ENCODE results near the gene CADM1.

Gene CADM1

DNA sequence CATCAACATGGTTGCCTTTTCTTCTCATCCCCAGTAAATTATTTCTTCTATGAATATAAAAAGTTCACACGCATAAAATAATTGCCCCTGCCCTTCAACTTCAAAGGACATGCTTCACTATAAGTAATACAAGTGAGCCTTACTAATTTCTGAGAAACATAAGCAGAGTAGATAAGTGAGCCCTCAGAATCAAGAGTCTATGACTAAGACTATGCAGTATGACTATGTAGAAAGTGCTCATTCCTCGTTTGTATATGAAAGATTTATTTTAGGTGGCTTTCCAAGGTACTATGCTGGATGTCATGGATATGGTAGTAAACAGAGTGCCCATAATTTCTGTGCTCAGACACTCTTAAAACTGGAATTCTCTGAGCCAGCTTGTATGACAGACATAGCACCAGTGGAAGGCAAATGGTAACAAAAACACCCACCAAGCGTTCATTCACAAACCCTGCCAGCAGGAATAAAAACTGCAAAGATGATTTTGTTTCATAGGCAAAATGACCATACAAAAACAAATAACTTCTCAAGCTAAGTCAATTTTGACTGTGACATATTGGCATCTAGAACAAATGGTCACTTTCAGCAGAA, 189.8 kb downstream of the CADM1 start:
- DNase-seq (ENCODE audit: low read depth), result no peak

DNA sequence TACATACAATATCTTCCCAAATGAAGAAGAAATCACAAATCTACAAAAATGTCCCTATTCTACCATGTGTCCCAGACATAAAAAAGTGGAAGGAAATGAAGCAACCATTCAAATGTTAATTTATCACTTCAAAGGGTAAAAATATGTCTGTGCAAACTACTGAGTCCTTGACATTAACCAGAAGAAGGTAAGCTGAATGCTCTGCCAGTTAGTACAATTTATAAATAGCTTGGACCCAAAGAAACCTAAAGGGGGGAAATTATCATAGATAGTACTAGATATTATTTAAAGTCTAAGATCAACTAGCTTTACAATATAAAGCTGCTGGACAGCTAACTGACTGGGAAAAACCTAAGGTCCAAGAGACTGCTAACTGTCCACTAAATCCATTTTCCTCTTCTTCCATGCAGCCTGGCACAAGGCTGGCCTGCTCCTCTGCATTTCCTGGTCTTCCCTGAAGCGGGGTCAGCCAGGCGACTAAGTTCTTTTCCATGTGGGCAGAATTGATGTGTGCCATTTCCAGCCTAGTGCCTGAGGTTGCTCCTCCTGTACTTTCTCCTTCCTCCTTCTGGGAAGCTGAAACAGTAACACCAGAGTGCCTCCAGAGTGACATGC, 190.9 kb downstream of the CADM1 start:
- no peak for DNase-seq (ENCODE audit: low read depth)

DNA sequence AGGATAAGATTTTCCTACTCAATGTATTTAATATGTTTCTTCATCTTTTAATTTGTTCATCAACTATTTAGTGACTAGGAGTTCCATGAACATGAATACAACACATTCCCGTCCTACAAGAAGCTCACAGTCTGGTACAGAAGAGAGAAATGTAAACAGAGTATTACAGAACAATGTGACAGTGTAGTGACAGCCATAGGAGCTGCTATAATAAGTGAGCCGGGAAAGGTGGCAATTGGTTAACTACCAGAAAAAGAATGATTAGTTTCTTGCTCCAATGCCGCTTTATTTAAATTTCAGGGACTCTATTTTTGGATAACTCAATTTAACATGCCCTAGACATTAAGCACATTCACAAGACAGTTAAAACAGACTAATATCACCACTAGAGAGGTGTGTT, 192.3 kb downstream of the CADM1 start:
- DNase-seq (ENCODE audit: low read depth), result no peak

DNA sequence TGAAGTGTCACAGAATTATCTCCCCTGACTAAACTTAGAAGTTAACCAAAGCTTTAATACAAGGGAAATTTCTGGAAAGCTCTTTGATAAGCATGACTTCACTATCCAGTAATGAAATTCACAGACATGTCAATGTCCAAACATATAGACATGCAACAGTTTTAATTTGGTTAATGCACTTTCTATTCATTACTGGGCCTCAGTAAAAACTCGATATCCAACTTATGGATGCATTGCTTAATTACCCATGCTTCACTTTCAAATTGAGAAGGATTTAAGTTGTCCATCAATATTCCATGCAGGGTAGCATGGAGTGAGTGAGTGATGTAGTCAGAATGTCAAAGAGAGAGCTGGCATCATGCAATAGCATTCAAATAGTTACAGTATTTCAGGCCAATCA, 197.5 kb downstream of the CADM1 start:
- no peak for DNase-seq (ENCODE audit: low read depth)

DNA sequence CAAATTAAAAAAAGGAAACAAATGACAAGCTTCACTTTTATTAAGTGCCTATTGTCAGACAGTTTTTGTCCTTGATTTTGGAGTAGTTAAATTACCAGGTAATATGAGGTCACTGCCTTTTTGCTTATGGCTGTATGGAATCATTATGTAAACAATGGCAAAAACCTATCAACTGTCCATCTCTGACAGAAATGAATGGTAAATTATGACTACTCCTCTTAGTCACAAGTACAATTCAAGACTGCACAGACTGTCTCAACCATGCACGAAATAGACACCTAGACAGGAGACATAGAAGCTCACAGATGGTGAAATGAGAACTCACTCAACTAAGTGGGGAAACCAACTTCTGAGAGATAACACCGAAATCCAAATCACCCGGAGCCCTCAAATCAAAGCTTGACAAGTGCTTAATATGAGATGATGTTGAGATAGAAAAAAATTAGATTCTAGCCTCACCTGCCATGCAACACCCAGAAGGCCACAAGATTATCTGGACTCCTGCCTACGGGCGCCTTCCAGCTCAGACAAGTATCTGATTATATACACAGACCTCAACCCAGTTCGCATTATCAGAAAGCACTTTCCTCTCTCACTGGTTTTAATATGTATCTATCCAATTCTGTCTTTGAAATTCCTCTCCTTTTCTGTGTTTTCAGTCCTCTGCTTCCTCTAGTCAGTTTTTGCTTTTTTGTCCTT, 199.3 kb downstream of the CADM1 start:
- DNase-seq (ENCODE audit: low read depth), result no peak

DNA sequence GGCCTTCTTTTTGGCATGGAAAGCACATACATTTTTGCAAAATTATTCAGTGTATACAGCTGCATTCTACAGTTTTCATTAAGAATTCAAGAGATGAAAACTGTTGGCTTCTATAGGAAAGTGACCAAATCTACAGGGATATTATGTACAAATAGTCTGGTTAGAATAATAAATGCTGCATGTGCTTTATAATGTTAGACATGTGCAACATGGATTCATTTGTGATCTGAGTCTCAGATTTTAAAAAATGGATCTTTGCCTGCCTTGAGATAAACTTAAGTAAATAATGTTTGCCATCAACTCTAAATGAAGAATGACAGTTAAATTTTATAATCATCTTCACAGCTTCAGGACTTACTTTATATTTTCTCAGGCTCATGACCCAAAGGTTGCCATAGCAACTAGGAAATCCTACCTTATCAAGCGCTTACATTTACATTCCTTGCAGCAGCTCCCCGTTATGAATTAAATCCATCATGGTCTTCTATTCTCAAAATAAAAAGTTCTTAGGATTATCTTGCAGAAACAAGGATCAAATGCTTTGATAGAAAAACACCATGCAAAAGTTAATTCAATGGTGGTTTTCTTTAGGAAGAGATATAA, 200.2 kb downstream of the CADM1 start:
- DNase-seq (ENCODE audit: low read depth), result no peak

DNA sequence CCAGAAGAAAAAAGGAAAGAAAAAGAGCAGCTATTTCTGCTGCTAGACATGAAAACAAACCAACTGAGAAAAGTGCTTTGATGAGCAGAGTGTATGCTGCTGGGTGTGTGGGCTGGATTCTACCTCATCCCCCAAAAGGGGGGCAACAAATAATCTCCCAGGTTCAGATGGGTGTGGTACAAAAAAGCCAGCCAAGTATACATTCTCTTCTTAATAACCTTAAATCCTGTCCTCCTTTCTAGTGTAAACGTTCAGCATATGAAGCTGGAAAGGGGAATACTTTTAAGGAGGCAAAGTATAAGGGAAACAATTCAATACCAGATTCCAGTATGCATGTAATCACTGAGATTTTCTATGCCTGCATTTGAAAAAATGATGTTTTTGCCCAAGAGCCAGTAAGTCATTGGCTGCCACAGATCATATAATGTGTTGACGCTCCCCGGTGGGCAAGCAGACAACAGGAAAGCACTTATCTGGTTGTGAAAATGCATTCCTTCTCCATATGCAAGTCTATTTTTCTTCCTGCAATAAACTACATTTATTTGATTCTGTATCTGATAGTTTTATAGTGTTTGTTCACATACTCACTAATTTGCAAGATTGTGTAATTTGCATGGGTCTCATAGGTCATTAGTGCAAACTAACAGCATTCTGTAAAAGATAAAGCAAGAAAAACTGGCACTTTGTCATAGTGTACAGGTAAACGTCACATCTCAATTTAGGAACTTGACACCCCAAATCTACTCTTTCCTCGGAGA, 201.1 kb downstream of the CADM1 start:
- no peak for DNase-seq (ENCODE audit: low read depth)

DNA sequence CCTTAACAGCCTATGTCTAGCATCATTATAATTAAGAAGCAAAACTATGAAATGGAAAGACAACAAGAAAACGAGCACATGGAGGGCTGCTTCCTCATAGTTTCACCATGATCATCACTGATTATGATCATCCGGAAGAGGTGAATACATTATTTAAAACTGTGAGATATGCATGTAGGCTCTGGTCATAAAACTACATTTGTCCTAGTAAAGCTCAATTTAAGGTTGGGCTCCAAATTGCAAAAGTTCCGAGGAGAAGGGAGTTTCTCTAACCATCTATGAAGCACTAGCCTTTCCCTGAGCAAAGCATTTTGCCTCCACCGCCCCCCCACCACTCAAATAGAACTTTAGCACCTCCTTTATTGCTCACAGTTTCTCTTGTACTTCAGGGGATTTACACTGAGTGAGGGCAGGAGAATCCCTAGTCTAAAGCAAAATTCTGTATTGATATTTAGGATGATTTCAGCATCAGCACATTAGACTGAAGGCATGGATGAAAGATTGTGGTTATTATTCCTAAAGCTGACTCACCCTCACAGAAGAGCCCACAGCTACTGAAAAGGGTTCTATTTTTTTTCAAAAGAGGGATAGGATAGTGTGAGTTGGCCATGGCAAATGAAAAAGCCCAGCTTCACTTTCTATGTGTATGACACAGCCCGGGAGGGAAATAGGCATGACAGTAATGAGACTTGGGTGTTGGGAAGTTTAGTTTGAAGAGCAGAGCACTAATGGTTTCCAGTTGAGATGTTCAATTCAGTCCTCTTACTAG, 203.4 kb downstream of the CADM1 start:
- DNase-seq (ENCODE audit: low read depth), result no peak

DNA sequence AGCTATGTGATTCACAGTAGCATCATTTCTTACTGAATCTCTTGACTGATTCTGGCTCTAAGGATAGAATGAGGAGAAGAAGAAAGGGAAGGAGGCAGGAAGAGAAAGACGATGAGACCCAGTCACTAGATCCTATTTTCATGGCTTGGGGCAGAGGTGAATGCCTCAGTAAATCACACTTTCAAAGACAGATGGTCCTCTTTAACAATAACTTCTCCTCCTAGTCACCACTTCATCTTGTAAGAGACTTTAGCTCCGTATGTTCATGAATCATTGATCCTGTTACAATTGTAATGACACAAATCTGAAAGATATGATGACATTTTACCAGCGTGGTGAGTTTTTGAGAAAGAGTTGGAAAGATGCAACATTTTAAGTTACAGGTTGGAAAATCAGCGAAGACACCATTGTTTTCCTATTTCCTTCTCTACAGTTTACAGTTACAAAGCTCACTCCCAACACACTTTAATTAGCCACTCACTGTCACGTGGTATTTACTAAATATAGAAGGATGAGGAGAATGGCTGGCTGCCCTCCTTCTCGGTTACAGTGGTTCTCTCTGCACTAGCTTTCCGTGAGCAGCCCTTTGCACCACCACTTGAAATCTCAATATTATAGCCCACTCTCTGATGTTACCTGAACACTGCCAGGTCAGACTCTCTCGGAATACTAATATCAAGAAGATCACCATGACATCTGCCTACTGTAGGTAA, 205.8 kb downstream of the CADM1 start:
- DNase-seq (ENCODE audit: low read depth), result no peak

DNA sequence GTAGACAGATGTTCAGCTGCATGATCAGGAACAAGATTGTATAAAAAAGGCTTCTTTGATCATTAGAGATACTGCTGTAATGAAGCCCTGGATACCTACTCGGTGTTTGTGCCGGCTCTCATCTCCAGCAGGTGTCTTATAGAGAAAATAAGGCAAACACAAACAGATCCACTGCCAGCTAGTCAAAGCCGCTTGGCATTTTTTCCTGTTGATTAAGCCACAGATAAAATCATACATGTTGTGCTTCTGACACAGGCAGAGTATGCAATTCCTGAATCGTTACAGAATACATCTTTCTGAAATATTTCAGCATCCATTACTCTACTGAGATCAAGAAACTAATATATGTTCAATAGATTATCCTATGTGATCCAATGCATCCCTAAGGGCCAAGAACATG, 206.9 kb downstream of the CADM1 start:
- no peak for DNase-seq (ENCODE audit: low read depth)

DNA sequence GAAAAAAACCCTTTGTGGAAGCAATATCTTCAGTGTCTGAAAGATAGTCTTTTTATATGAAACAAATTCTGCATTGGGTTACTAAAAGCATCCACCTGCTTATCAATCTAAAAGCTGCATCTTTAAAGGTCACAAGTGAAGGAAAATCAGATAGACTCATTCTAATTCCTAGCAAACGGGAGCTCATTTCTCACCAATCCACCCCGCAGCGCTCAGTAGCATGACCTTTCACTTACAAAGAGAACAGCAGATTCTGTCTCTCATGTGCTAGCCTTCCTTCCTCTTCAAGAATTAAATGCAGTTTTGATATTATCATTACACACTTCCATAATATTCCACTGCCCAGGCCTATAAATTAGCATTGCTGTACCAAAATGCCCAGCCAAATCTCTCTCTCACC, 212.9 kb downstream of the CADM1 start:
- DNase-seq (ENCODE audit: low read depth), result no peak

DNA sequence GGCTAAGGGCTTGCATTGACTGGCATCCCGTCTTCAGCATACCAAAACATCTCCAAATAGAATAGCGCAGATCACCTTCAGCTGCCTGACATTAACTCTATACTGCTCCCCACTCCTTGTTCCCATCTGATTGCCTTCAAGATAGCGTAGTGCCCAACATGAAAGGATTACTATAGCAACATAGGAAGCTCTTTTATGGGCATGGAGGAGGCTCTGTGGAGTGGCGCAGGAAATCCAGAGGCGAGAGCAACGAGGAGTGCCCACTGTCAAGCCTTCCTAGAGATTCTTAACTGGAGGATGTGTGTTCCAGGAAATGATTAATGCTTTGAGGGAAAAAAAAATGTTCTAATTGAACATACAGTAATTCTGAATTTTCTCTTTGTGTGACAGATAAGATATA, 213.3 kb downstream of the CADM1 start:
- no peak for DNase-seq (ENCODE audit: low read depth)

DNA sequence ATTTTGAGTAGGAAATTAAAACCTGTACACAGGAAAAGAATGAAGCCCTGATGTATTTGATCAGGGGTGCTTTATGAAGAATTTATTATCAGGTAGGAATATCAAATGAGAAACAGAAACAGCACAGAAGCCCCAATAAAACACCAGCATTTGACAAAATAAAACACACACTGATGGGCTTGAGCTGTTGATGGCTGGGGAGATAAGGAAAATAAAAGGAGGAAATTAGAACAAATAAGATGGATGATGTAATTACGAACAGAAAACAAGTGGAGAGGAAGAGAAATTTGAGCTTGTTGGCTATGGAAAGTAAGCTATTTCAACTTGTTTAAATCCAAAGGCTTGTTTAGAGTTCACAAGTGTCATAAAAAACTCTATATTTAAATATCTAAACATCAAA, 213.7 kb downstream of the CADM1 start:
- no peak for DNase-seq (ENCODE audit: low read depth)

DNA sequence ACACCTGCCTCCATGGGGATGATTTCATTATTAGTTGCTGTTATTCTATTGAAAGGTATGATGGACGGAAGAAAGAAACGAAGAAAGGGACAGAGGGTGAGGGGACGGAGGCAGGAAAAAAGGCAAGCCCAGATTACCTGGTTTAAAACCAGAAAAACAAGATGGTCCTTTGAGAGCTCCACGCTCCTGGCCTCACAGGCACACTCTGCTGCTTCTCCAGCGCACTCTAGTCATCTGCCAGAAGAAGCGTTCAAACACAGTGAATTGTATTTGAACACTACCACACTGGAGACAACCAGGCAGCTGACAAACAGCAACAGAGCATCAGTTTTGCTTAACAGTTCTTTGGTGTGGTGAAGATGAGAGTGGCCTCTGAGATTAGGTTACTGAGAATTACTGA, 216.9 kb downstream of the CADM1 start:
- DNase-seq (ENCODE audit: low read depth), result no peak

DNA sequence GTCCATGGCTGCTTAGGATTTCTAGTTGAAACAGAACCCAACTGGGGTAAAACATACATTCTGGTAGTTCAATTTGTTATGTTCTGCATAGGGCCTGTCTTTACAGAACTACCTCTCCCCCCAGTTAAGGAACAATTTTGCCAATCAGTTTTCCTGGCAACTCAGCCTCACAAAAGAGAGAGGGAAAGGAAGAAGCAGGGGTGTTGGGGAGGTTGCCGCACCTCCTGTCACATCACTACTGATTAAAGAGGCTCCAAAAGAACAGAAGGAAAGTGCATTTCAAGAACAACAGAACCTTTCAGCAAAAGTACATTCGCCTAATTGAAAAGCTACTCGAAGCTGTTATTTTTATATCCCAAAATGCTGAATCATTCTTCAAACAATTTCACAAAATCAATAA, 217.6 kb downstream of the CADM1 start:
- no peak for DNase-seq (ENCODE audit: low read depth)

DNA sequence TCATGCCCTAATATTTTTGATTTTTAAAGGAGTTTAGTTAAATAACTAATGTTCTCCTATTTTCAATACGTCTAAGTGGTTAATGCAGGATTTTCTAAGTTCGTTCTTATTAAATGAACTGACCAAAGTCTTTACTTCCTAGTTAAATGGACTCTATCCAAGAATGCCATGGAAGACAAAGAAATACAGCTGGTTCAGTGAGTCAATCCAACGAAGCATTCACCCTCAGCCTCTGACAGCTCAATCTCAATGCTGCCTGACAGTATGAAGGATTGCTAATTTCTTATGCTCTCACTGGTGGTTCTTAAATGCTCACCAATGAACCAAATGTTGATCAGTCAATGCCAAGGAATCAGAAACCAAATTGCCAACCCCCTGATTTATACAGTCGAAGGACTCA, 219.4 kb downstream of the CADM1 start:
- no peak for DNase-seq (ENCODE audit: low read depth)

DNA sequence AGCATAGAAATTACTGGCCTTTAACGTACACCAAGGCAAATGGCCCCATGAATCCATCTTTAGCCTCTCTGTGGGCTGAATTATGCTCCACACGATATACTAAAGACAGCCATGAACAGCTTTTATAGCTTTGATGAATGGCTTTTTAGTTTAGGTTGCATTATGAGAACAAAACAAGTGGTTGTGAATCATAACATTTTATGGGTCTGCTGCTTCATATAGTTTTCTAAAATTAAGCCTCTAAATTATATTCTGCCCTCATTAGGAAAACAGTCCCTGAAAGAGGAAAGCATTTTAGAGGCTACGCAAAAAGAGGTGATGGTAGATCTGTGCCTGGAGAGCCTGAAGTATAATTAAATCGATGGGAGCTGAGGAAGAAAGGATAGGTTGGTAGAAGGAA, 221.3 kb downstream of the CADM1 start:
- no peak for DNase-seq (ENCODE audit: low read depth)

DNA sequence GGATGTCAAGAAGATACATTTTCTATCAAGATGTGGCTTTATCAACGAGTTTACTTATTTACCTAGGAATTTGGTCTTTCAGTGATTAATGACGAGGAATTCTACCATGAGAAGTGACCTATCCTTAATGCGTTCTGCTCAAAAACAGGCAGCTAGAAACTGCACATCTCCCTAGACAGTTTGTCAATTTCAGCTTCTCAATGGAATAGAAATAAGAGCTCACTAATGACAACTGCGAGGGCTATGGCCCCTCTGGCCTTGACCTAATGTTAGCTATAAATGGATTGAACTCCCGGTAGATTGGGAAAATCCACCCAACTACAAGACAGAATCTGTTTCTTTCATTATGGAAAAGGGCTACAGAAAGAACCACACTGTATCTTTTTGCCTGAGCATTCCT, 223.4 kb downstream of the CADM1 start:
- DNase-seq (ENCODE audit: low read depth), result no peak

DNA sequence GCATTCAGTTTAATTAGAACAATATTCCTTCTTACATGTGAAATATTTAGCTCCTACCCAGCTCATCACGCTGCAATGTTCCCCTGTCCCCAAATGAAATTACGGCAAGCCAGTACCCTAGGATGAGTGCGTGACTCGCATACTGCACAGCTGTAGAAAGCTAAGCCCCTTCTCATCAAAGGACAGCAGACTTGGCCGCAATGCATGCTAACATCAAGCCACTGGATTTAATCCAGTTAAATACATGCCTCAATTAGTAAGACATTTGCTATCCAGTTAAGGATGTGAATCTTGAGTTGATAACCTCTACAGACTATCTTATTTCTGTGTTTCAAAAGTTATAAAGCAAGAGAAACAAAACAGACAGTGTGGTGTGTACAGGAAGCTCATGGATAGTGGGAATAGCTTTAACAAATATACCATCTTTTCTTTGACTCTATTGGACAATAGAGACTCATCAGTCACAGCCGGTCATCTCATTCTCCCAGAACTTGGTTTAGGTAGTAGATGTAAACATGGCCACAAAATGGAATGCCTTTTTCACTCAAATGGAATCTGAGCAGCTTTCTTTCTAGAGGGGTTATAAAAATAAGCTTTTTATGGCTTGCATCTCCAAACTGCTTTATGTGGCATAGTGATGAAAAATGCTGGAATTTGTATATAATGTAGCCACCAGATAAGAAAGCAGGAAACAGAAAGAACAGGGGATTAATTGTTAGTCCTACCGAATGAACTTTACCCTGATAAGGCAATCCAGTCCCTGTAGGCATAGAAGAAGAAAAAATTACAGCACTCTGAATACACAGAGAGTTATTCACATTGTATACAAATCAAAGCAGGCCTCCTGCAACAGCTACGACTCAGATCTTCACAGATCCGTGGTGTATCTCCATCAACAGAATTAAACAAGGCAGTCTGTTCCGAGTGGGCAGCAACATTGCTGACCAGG, 224.1 kb downstream of the CADM1 start:
- DNase-seq (ENCODE audit: low read depth), result no peak

DNA sequence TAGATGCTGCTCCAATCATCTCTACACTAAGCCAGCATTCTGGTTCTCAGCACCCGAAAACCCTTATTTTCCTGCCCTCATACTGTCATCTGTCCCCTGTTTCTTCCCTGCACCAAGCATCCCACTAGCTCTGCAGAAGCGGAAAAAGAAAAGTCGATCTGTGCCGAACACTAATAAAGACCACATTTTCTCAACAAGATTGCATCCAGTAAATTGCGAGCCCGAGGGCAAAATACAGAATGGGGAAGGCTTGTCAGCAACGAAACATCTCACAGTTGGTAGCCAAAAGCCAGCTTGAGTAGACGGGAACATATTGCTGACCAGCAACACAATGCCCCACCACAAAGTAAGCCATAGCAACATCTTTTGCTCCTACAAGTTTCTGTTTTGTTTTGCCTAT, 227.4 kb downstream of the CADM1 start:
- no peak for DNase-seq (ENCODE audit: low read depth)
